Measurements from ENCODE around the gene AKAP7.

DNA sequence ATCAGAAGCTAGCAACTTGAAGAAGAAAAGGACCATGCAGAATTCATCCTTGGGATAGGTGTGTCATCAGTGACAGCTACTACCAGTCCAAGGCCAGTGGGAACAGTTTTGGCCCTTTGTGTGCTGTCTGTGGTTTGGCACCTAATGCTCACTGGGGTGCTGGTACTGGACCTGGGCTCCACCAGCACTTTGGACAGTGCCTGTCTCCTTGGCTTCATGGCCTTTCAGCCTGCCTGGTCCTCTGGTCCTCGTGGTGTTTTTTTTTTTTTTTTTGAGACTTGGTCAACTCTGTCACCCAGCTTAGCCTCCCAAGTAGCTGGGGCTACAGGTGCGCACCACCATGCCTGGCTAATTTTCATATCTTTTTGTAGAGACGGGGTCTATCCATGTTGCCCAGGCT is 56.3 kb downstream of the AKAP7 start:
- TF ChIP-seq, protein P1, sequence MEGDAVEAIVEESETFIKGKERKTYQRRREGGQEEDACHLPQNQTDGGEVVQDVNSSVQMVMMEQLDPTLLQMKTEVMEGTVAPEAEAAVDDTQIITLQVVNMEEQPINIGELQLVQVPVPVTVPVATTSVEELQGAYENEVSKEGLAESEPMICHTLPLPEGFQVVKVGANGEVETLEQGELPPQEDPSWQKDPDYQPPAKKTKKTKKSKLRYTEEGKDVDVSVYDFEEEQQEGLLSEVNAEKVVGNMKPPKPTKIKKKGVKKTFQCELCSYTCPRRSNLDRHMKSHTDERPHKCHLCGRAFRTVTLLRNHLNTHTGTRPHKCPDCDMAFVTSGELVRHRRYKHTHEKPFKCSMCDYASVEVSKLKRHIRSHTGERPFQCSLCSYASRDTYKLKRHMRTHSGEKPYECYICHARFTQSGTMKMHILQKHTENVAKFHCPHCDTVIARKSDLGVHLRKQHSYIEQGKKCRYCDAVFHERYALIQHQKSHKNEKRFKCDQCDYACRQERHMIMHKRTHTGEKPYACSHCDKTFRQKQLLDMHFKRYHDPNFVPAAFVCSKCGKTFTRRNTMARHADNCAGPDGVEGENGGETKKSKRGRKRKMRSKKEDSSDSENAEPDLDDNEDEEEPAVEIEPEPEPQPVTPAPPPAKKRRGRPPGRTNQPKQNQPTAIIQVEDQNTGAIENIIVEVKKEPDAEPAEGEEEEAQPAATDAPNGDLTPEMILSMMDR (IDR thresholded peaks at IDR 0.05), result no peak
- TF ChIP-seq EP300 (IDR thresholded peaks at IDR 0.05), result no peak

Data from gastroesophageal sphincter (tissue), 3 donors.